ENCODE data around the gene MAST2.
"Not testable (repeated sequence)": the region's sequence is repeated elsewhere in the genome, so short reads cannot be mapped to it uniquely, and the experiment has no call there.

Gene MAST2

DNA sequence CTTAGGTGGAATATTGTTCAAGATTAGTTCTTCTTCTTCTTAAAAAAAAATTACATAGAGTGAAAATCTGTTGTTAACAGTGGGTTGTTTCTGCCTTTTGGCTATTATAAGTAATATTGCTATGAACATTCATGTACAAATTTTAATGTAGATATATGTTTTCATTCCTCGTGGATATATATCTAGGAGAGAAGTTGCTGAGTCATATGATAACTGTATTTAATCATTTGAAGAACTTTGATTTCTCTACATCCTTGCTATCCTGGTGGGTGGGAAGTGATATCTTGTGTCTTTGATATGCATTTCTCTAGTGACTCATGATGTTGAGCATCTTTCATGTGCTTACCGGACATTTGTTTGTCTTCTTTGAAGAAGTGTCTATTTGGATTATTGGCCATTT lies 29.9 kb downstream of the MAST2 start:
- no peak for DNase-seq (ENCODE audit: low read depth)
- TF ChIP-seq MAX (IDR thresholded peaks at IDR 0.05; ENCODE audit: low read depth, low read length) (no peak), MYC (IDR thresholded peaks at IDR 0.05; ENCODE audit: low read depth, low read length) (no peak), POLR2A (IDR thresholded peaks at IDR 0.05; ENCODE audit: extremely low read depth, insufficient read length) (no peak), CTCF (IDR thresholded peaks at IDR 0.05; ENCODE audit: low read depth, low read length) (no peak)
- H3K4me3 ChIP-seq (ENCODE audit: low read depth, low read length) = no peak overlapping the region

DNA sequence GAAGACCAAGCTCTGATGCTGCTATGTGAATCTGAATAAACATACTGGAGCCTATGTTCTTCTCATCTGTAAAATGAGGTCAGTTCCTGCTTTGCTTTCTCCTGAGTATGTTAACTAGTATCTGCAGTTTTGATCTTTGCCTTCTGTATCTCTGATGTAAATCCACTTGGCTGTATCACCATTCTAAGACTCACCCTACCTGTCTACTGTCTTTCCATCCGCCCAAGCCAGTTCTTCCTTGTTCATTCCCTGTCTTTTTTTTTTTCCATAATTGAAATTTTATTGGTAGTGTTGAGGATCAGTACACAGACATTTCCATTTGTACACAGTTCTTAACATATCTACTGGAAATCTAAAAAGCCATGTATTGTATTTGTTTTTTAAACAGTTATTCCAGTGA lies 31.3 kb downstream of the MAST2 start:
- DNase-seq (ENCODE audit: low read depth) = no peak
- no peak overlapping the region for H3K4me3 ChIP-seq (ENCODE audit: low read depth, low read length)
- TF ChIP-seq CTCF (IDR thresholded peaks at IDR 0.05; ENCODE audit: low read depth, low read length) = no peak
- TF ChIP-seq MAX (IDR thresholded peaks at IDR 0.05; ENCODE audit: low read depth, low read length) = no peak
- TF ChIP-seq MYC (IDR thresholded peaks at IDR 0.05; ENCODE audit: low read depth, low read length) = no peak
- TF ChIP-seq POLR2A (IDR thresholded peaks at IDR 0.05; ENCODE audit: extremely low read depth, insufficient read length) = no peak

DNA sequence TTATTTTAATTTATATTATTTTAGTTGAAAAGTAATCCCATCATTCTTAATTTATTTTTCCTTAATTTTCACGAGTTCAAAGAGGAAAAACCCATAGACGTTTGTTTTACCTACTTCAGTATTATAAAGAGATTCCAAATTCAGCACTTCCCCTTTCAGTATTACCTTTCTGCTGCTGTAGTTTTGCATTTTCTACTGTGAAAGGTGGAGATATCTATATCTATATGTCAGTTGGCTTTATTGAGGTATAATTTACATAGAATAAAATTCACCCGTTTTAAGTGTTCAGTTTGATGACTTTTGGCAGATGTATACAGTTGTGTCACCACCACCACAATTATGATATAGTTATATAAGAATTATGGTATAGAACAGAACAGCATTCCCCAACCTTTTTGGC lies 33.0 kb downstream of the MAST2 start:
- no peak overlapping the region for H3K4me3 ChIP-seq (ENCODE audit: low read depth, low read length)
- no peak for DNase-seq (ENCODE audit: low read depth)
- TF ChIP-seq CTCF (IDR thresholded peaks at IDR 0.05; ENCODE audit: low read depth, low read length) (no peak), POLR2A (IDR thresholded peaks at IDR 0.05; ENCODE audit: extremely low read depth, insufficient read length) (no peak), MYC (IDR thresholded peaks at IDR 0.05; ENCODE audit: low read depth, low read length) (no peak), MAX (IDR thresholded peaks at IDR 0.05; ENCODE audit: low read depth, low read length) (no peak)

- DNase-seq (ENCODE audit: low read depth); H3K4me3 ChIP-seq (ENCODE audit: low read depth, low read length): not testable (repeated sequence)
Measured at GRCh38 chr1:45836861-45837260, 33.4 kb downstream of the MAST2 start.

DNA sequence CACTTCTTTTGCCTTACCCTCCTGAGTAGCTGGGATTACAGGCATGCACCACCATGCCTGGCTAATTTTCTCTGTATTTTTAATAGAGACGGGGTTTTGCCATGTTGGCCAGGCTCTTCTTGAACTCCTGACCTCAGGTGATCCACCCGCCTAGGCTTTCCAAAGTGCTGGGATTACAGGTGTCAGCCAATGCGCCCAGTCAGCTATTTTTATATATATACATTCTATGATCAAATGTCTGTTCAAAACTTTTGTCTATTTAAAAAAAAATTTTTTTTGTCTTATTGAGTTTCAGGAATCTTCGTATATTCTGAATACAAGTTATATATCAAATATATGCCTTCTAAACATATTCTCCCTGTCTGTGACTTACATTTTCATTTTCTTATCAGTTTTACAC lies 34.9 kb downstream of the MAST2 start:
- not testable (repeated sequence) for H3K4me3 ChIP-seq (ENCODE audit: low read depth, low read length); DNase-seq (ENCODE audit: low read depth)

DNA sequence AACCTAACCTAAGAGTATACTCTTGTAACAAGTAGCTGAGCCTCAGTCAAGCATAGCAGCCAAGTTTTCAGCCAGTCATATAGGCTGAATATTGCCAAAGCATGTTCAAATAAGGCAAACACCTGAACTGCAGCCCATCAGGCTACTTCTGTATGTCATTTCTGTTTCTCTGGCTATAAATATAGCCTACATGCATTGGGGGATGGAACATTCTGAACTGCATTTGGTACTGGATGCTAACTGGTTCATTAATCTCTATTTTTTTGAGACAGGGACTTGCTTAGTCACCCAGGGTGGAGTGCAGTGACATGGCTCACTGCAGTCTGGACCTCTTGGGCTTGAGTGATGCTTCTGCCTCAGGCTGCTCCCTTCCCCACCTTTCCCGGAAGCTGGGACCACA lies 37.3 kb downstream of the MAST2 start:
- no peak for TF ChIP-seq MAX (IDR thresholded peaks at IDR 0.05; ENCODE audit: low read depth, low read length)
- TF ChIP-seq POLR2A (IDR thresholded peaks at IDR 0.05; ENCODE audit: extremely low read depth, insufficient read length) = no peak
- TF ChIP-seq MYC (IDR thresholded peaks at IDR 0.05; ENCODE audit: low read depth, low read length) = no peak
- no peak for TF ChIP-seq CTCF (IDR thresholded peaks at IDR 0.05; ENCODE audit: low read depth, low read length)
- H3K4me3 ChIP-seq (ENCODE audit: low read depth, low read length) = no peak overlapping the region
- DNase-seq (ENCODE audit: low read depth) = no peak

- no peak for DNase-seq (ENCODE audit: low read depth)
- TF ChIP-seq CTCF (IDR thresholded peaks at IDR 0.05; ENCODE audit: low read depth, low read length) = no peak
- TF ChIP-seq MAX (IDR thresholded peaks at IDR 0.05; ENCODE audit: low read depth, low read length) = no peak
- TF ChIP-seq POLR2A (IDR thresholded peaks at IDR 0.05; ENCODE audit: extremely low read depth, insufficient read length) = no peak
- TF ChIP-seq MYC (IDR thresholded peaks at IDR 0.05; ENCODE audit: low read depth, low read length) = no peak
- H3K4me3 ChIP-seq (ENCODE audit: low read depth, low read length) = no peak overlapping the region
Measured at GRCh38 chr1:45842786-45843185, 39.4 kb downstream of the MAST2 start.
